Urothelium cell line (cell line): Measurements from ENCODE around the gene GAL3ST2.
A peak's percentile ranks its signal among the peaks of the same experiment; 100 is the strongest.
"Not testable (repeated sequence)": the region's sequence is repeated elsewhere in the genome, so short reads cannot be mapped to it uniquely, and the experiment has no call there.

ENCODE experiments used
- DNase-seq: peaks from one replicate; pipeline ENCODE4 v3.0.0; 2011; ENCODE audit warnings: low spot score, mixed read lengths
- FAIRE-seq: peaks from 2 replicates; lab custom pipeline; 2011; peaks lifted over from hg19 to GRCh38; lab: Jason Lieb, UNC

GAL3ST2 gene

GRCh38 chr2:241767464-241768250, 9.0 kb upstream of the GAL3ST2 start:
- FAIRE-seq, result no peak

GRCh38 chr2:241768251-241768711, 8.3 kb upstream of the GAL3ST2 start:
- FAIRE-seq, result no peak
- DNase-seq, result no peak

More at GRCh38 chr2:241767464-241768250, 9.0 kb upstream of the GAL3ST2 start:
- no peak for DNase-seq

- DNase-seq, result no peak
- no peak for FAIRE-seq
These were observed 7.8 kb upstream of the GAL3ST2 start for GRCh38 chr2:241768850-241769249.

- DNase-seq (no peak), FAIRE-seq (no peak)
These were observed 6.8 kb upstream of the GAL3ST2 start for GRCh38 chr2:241769819-241770184.

GRCh38 chr2:241770185-241770935, 6.3 kb upstream of the GAL3ST2 start:
- DNase-seq, result no peak
- FAIRE-seq, result no peak

GRCh38 chr2:241770936-241771285, 5.7 kb upstream of the GAL3ST2 start:
- FAIRE-seq (no peak), DNase-seq (no peak)

- FAIRE-seq, result no peak
- no peak for DNase-seq
These were observed 5.1 kb upstream of the GAL3ST2 start for GRCh38 chr2:241771286-241772062.

- FAIRE-seq, result no peak
- DNase-seq, result no peak
These were observed 4.5 kb upstream of the GAL3ST2 start for GRCh38 chr2:241772063-241772499.

GRCh38 chr2:241773511-241774418, 2.9 kb upstream of the GAL3ST2 start:
- FAIRE-seq (no peak), DNase-seq (no peak)

GRCh38 chr2:241774419-241775222, 2.0 kb upstream of the GAL3ST2 start:
- DNase-seq (peak; percentile 32), FAIRE-seq (no peak)

- no peak for DNase-seq
- peak; percentile 56 for FAIRE-seq
These were observed 1.1 kb upstream of the GAL3ST2 start for GRCh38 chr2:241775223-241776177.

GRCh38 chr2:241777170-241777685, 606 bp downstream of the GAL3ST2 start:
- DNase-seq (no peak), FAIRE-seq (no peak)

GRCh38 chr2:241777686-241778627, 1.3 kb downstream of the GAL3ST2 start:
- no peak for FAIRE-seq

GRCh38 chr2:241780939-241781569, 4.4 kb downstream of the GAL3ST2 start:
- no peak for FAIRE-seq
- DNase-seq, result no peak

More at GRCh38 chr2:241777686-241778627, 1.3 kb downstream of the GAL3ST2 start:
- no peak for DNase-seq

GRCh38 chr2:241782053-241782452, 5.4 kb downstream of the GAL3ST2 start:
- DNase-seq, FAIRE-seq: not testable (repeated sequence)

GRCh38 chr2:241788135-241788534, 11.5 kb downstream of the GAL3ST2 start:
- no peak for DNase-seq
- no peak for FAIRE-seq
